B cell (primary cell): Measurements from ENCODE around the gene IPCEF1. TPM values are rescaled to one million over a fixed set of nuclear protein-coding genes. Genes with fewer than 3 reads are reported as not detected.

ENCODE experiments used
- ATAC-seq: fragments of 200-7000 bp; cut with Tn5 transposase; one replicate; pipeline ENCODE4 v1.10.0; 2021; ENCODE audit warnings: low read depth, mild to moderate bottlenecking, moderate number of reproducible peaks, moderate library complexity
- CTCF ChIA-PET: fragments of 350-600 bp; sonication (Branson Sonifier 250); formaldehyde crosslinking; loops from one replicate; lab custom pipeline; 2021; ENCODE audit warnings: antibody characterized with exemption, inconsistent platforms; lab: Charles Lee
- POLR2A ChIA-PET: fragments of 350-600 bp; sonication (Branson Sonifier 250); formaldehyde crosslinking; loops from one replicate; lab custom pipeline; 2021; ENCODE audit warnings: antibody characterized with exemption; lab: Charles Lee
- DNase-seq: peaks from one replicate; pipeline ENCODE4 v3.0.0; 2013
- H2AFZ ChIP-seq: 2 replicates; pipeline ENCODE4 v1.6.1; 2012; ENCODE audit warnings: mild to moderate bottlenecking, low read depth, low read length; ENCODE audit not compliant: insufficient read depth, poor library complexity, severe bottlenecking
- H3K27ac ChIP-seq, 2 donors: 1 replicate in 1 of 2; 2 replicates in 1 of 2; pipeline ENCODE4 v1.5.1; 2012 to 2013; ENCODE audit warnings: low read length in 2 of 2, mild to moderate bottlenecking in 2 of 2, moderate library complexity in 1 of 2
- H3K27me3 ChIP-seq, 4 experiments: fragments of 200-600 bp in 1 of 4; sonication (generic) in 1 of 4; replicated peaks in 1 of 4; 1 replicate in 2 of 4; 2 replicates in 2 of 4; pipeline versions ENCODE4 v1.6.1 to v1.7.0; 2013 to 2016; ENCODE audit warnings: low read length in 3 of 4, mild to moderate bottlenecking in 2 of 4, mixed read lengths in 1 of 4, moderate library complexity in 1 of 4; ENCODE audit not compliant: insufficient read depth in 4 of 4, control insufficient read depth in 3 of 4; ENCODE audit errors: control extremely low read depth in 1 of 4
- H3K36me3 ChIP-seq, 2 experiments: replicated peaks in 1 of 2; 1 replicate in 1 of 2; 2 replicates in 1 of 2; pipeline versions ENCODE4 v1.6.1 to v1.7.1; 2013; ENCODE audit warnings: low read length in 1 of 2; ENCODE audit not compliant: insufficient read depth in 2 of 2, control insufficient read depth in 1 of 2; ENCODE audit errors: control extremely low read depth in 1 of 2, extremely low read depth in 1 of 2
- H3K4me1 ChIP-seq, 2 donors: fragments of 200-600 bp in 1 of 2; sonication (generic) in 1 of 2; 1 replicate in 1 of 2; 2 replicates in 1 of 2; pipeline versions ENCODE4 v1.5.1 to v1.6.1; 2013 to 2017; ENCODE audit warnings: low read length in 2 of 2; ENCODE audit not compliant: control insufficient read depth in 2 of 2, insufficient read depth in 2 of 2
- H3K4me2 ChIP-seq: replicated peaks from 2 replicates; pipeline ENCODE3; 2012; ENCODE audit warnings: mild to moderate bottlenecking, low read depth, low read length; ENCODE audit not compliant: poor library complexity, severe bottlenecking
- H3K4me3 ChIP-seq, 5 experiments: fragments of 200-600 bp in 1 of 5; sonication (generic) in 1 of 5; 1 replicate in 3 of 5; 2 replicates in 2 of 5; pipeline versions ENCODE4 v1.5.1 to v1.7.0; 2011 to 2016; ENCODE audit warnings: low read length in 4 of 5, mild to moderate bottlenecking in 4 of 5, low read depth in 2 of 5, control low read depth in 1 of 5, moderate library complexity in 1 of 5; ENCODE audit not compliant: insufficient read depth in 1 of 5; ENCODE audit errors: control extremely low read depth in 1 of 5, extremely low read depth in 1 of 5
- H3K79me2 ChIP-seq: fragments of 200-600 bp; sonication (generic); one replicate; pipeline ENCODE4 v1.6.0; 2016; ENCODE audit warnings: low read length; ENCODE audit not compliant: control insufficient read depth, insufficient read depth
- H3K9ac ChIP-seq: fragments of 200-600 bp; sonication (generic); 2 replicates; pipeline ENCODE4 v1.6.1; 2017; ENCODE audit warnings: mild to moderate bottlenecking, low read length, moderate library complexity
- H3K9me3 ChIP-seq, 3 donors: one replicate each; pipeline versions ENCODE4 v1.6.1 to v1.7.1; 2013; ENCODE audit warnings: low read length in 2 of 3; ENCODE audit not compliant: control insufficient read depth in 2 of 3, insufficient read depth in 1 of 3; ENCODE audit errors: control extremely low read depth in 1 of 3
- H4K20me1 ChIP-seq: 2 replicates; pipeline ENCODE4 v1.6.0; 2012; ENCODE audit warnings: mild to moderate bottlenecking, low read length; ENCODE audit not compliant: insufficient read depth, control insufficient read depth, poor library complexity, severe bottlenecking
- H3K27ac Mint-ChIP-seq: one replicate; pipeline ENCODE4 v1.8.0; 2021; ENCODE audit warnings: mixed read lengths
- H3K27me3 Mint-ChIP-seq: one replicate; pipeline ENCODE4 v1.8.0; 2021; ENCODE audit warnings: mixed read lengths
- H3K4me1 Mint-ChIP-seq: one replicate; pipeline ENCODE4 v1.8.0; 2021; ENCODE audit warnings: mixed read lengths
- H3K4me3 Mint-ChIP-seq: one replicate; pipeline ENCODE4 v1.8.0; 2021; ENCODE audit warnings: mixed read lengths
- H3K9me3 Mint-ChIP-seq: one replicate; pipeline ENCODE4 v1.8.0; 2022; ENCODE audit warnings: mixed read lengths; ENCODE audit not compliant: insufficient read depth
- CTCF ChIP-seq: fragments of 200-600 bp; IDR thresholded peaks from one replicate; pipeline ENCODE4 v1.8.0; 2022; ENCODE audit warnings: antibody characterized with exemption, mild to moderate bottlenecking
- EZH2 ChIP-seq: IDR thresholded peaks from 2 replicates; pipeline ENCODE4 v1.6.1; 2012; ENCODE audit warnings: borderline replicate concordance, low read depth, mild to moderate bottlenecking, moderate library complexity, low read length; ENCODE audit not compliant: insufficient read depth, poor library complexity, severe bottlenecking
- WGBS: methylation state at CpG from one replicate; pipeline ENCODE4 v1.1.5; 2013; ENCODE audit warnings: missing lambda C conversion rate; ENCODE audit not compliant: insufficient coverage; 5-methylcytosine and 5-hydroxymethylcytosine counted together
- intact Hi-C: fragments of 100-400 bp; cut with micrococcal nuclease; formaldehyde crosslinking; loops from one replicate; pipeline ENCODE4 v1.10.0; 2022
- polyA plus RNA-seq: library from polyadenylated mRNA; depleted of rRNA; stranded (reverse); fragments of >200 nt; gene quantifications from 2 replicates; pipeline ENCODE4 v1.2.3, GENCODE V29; 2012
- total RNA-seq, 2 donors: library from RNA; stranded (reverse); fragments of 120-200 nt in 1 of 2; gene quantifications; 1 replicate in 1 of 2; 2 replicates in 1 of 2; pipeline versions ENCODE4 v1.2.3 to v1.2.4, GENCODE V29; 2013 to 2022

IPCEF1 gene
- total and polyA plus RNA-seq, 2 donors (not counting 1 experiment from before 2014, with no cell fraction given): 0.22 to 0.94 TPM

GRCh38 chr6:154277629-154278017 lies 79.0 kb downstream of the IPCEF1 start:
- peaks cover 4% of the 10 kb centered on the region in 2 donors for H3K4me1 ChIP-seq
- peak overlapping the region; percentile 24 for H3K4me2 ChIP-seq
- no peaks in the 10 kb centered on the region for H3K36me3 ChIP-seq
- Mint-ChIP-seq H3K4me1 (peaks cover 10% of the 10 kb centered on the region), H3K9me3 (no peaks in the 10 kb centered on the region), H3K27me3 (no peaks in the 10 kb centered on the region), H3K27ac (no peak overlapping the region), H3K4me3 (peak overlapping the region; percentile 24)
- H3K79me2 ChIP-seq: no peaks in the 10 kb centered on the region
- no peaks in the 10 kb centered on the region for H3K9me3 ChIP-seq
- no peak overlapping the region for H3K9ac ChIP-seq
- no peak overlapping the region for H2AFZ ChIP-seq
- intact Hi-C loops: loop anchor here (1.0 kb wide), 1 partner anchor 123 kb away; no protein-coding TSS in a partner anchor
- H3K27ac ChIP-seq: no peak overlapping the region
- CTCF ChIA-PET: interaction anchor here (0.7 to 3.6 kb wide), 7 partner anchors 10 to 177 kb away, joined by 3 to 21 read pairs (median 3); no protein-coding TSS in a partner anchor
- no peak overlapping the region for H3K4me3 ChIP-seq
- ATAC-seq (no peak), DNase-seq (no peak)
- TF ChIP-seq EZH2 (no peak), CTCF (peak; percentile 19)
- POLR2A ChIA-PET: no interaction called here
- 21% methylated on average over 5 of the region's 7 CpGs for WGBS
- H4K20me1 ChIP-seq: no peaks in the 10 kb centered on the region
- no peaks in the 10 kb centered on the region for H3K27me3 ChIP-seq

GRCh38 chr6:154276810-154277628 lies 79.6 kb downstream of the IPCEF1 start:
- intact Hi-C loops: loop anchor here (1.0 kb wide), 1 partner anchor 123 kb away; no protein-coding TSS in a partner anchor
- peak overlapping the region; percentile 24 for H3K4me3 Mint-ChIP-seq
- Histone ChIP-seq H3K27ac (no peak overlapping the region), H3K36me3 (no peaks in the 10 kb centered on the region), H3K27me3 (no peaks in the 10 kb centered on the region), H2AFZ (no peak overlapping the region), H3K4me2 (peak overlapping the region; percentile 24), H3K4me3 (no peak overlapping the region), H3K9me3 (no peaks in the 10 kb centered on the region), H4K20me1 (no peaks in the 10 kb centered on the region), H3K4me1 (peaks cover 4% of the 10 kb centered on the region in 2 donors), H3K9ac (no peak overlapping the region), H3K79me2 (no peaks in the 10 kb centered on the region)
- ChIA-PET POLR2A (no interaction called here), CTCF (interaction anchor here (0.5 to 3.6 kb wide), 7 partner anchors 10 to 124 kb away, joined by 3 to 21 read pairs (median 4); no protein-coding TSS in a partner anchor)
- ATAC-seq (no peak), DNase-seq (peak; percentile 35)
- no peak for TF ChIP-seq EZH2
- TF ChIP-seq CTCF: peak; percentile 48
- no peaks in the 10 kb centered on the region for H3K9me3 Mint-ChIP-seq
- H3K4me1 Mint-ChIP-seq: peaks cover 10% of the 10 kb centered on the region
- WGBS: 65% methylated on average over 7 of the region's 11 CpGs
- no peaks in the 10 kb centered on the region for H3K27me3 Mint-ChIP-seq
- no peak overlapping the region for H3K27ac Mint-ChIP-seq
